A549 treated with RU486 at 1 μM for 4 hours (cell line): ENCODE data around the gene MED12. TPM values are rescaled to one million over a fixed set of nuclear protein-coding genes. Genes with fewer than 3 reads are reported as not detected.

Experiments used
- total RNA-seq: library from RNA; stranded (reverse); fragments of 200-300 nt; extraction: Qiagen RNA extraction; gene quantifications from 5 replicates; pipeline ENCODE4 v1.2.3, GENCODE V29; 2022; ENCODE audit warnings: low read depth

MED12 gene
- total RNA-seq = 9.6 to 13.4 TPM (median 11.6 TPM) in 5 replicates

DNA sequence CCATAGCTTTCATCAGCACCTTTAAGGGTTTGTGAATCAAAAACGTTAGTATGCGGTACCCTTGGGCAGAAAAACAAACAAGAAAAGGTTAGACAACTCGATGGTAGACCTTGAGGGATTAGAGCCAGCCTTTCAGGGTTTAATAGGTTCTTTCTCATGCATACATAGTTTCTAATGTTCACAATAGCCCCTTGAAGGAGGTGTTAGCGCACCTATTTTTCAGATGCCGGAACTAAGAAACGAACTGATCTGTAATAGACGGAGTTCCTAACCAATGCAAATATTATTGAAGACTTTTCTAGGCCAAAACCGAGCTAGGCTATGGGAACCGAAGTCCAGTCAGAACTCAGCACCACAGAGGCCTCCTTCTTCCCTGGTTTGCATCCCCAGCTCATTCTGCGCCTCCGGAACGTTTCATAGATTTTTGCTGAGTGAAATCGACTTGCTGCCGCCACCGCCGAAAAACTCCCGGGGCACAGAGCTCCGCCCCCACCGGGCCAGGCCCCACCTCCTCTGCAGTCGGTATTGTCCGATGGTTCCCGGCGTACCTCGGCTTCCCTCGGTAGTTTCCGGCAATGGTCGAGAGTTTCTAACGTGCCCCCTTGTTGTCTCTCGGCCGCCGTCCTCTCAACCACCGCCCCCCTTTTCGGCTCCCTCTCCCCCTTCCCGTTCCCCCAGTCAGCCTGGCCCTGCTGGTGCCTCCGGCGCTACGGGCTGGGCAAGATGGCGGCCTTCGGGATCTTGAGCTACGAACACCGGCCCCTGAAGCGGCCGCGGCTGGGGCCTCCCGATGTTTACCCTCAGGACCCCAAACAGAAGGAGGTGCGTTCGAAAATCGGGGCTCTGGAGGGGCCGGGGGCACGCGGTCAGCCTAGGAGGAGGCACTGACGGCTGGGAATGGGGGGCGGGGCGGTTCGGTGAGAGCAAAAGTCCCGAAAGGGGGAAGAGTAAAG lies at the start of gene MED12:
TSS of gene MED12 (plus strand) at position 565 of the 953 bp plus-strand sequence. CDS start at position 724, 159 bp downstream.

GRCh38 chrX:71095555-71095980 lies 22.8 kb upstream of the MED12 start, which contains the start of gene FOXO4:
Gene FOXO4 (plus strand): TSS chrX:71095851. CDS start chrX:71096529, 678 bp downstream.

GRCh38 chrX:71106427-71106826 lies 12.0 kb upstream of the MED12 start, which contains the start of gene CXorf65:
Gene CXorf65 (minus strand): TSS chrX:71106740. CDS start chrX:71106556, 184 bp downstream.

GRCh38 chrX:71111141-71111843 lies 7.1 kb upstream of the MED12 start, which contains the start of gene IL2RG:
Gene IL2RG (minus strand): TSS chrX:71111577. CDS start chrX:71111539, 38 bp downstream.

GRCh38 chrX:71144651-71145050 lies 26.3 kb downstream of the MED12 start, which contains the start of gene NLGN3:
Gene NLGN3 (plus strand): TSS chrX:71144841. CDS start chrX:71147750, 2,909 bp downstream.

Other genes starting within 250 kb of the MED12 start
- not detected in 5 replicates for gene TEX11, start 209.9 kb upstream of the MED12 start, total RNA-seq
- not detected in 5 replicates for gene SLC7A3, start 187.5 kb upstream of the MED12 start, total RNA-seq
- gene SNX12, start 50.3 kb upstream of the MED12 start, total RNA-seq = 71.6 to 80.6 TPM (median 75.0 TPM) in 5 replicates
- gene FOXO4, start 22.7 kb upstream of the MED12 start, total RNA-seq = 0.87 to 2.2 TPM (median 1.3 TPM) in 5 replicates
- gene CXorf65, start 11.9 kb upstream of the MED12 start, total RNA-seq = not detected in 5 replicates
- 0.21 to 0.24 TPM (median 0.23 TPM) in 4 of 5 replicates, not detected in the other for gene IL2RG, start 7.0 kb upstream of the MED12 start, total RNA-seq
- 0.89 to 1.0 TPM (median 1.00 TPM) in 5 replicates for gene NLGN3, start 26.2 kb downstream of the MED12 start, total RNA-seq
- gene GJB1, start 104.6 kb downstream of the MED12 start, total RNA-seq = 0.19 TPM in 1 of 5 replicates, not detected in the others
- gene ZMYM3, start 135.5 kb downstream of the MED12 start, total RNA-seq = 10.5 to 14.4 TPM (median 11.4 TPM) in 5 replicates
- gene NONO, start 165.0 kb downstream of the MED12 start, total RNA-seq = 363 to 404 TPM (median 378 TPM) in 5 replicates
- 0.65 to 1.1 TPM (median 0.80 TPM) in 5 replicates for gene ITGB1BP2, start 183.2 kb downstream of the MED12 start, total RNA-seq
- 12.0 to 19.7 TPM (median 15.5 TPM) in 5 replicates for gene TAF1, start 247.8 kb downstream of the MED12 start, total RNA-seq